ENCODE data around the gene SEPTIN7.

GRCh38 chr7:35817930-35818329 is 17.1 kb downstream of the SEPTIN7 start:
- TF ChIP-seq CTCF (IDR thresholded peaks at IDR 0.05; ENCODE audit: insufficient read depth, low read depth, low read length) (no peak), EZH2 (IDR thresholded peaks at IDR 0.05; ENCODE audit: insufficient read depth, low read length) (no peak)

All from astrocyte (in vitro differentiated cells and primary cell).